NB4 (cell line): ENCODE measurements around the gene CYP2S1.

ENCODE experiments used
- MAX ChIP-seq: IDR thresholded peaks from 2 replicates; pipeline ENCODE4 v1.6.1; 2011; ENCODE audit warnings: low read depth, low read length
- MYC ChIP-seq: IDR thresholded peaks from 2 replicates; pipeline ENCODE4 v1.6.1; 2011; ENCODE audit warnings: low read depth, low read length
- POLR2A ChIP-seq: IDR thresholded peaks from 2 replicates; pipeline ENCODE4 v1.6.1; 2011; ENCODE audit warnings: mild to moderate bottlenecking; ENCODE audit not compliant: insufficient read length; ENCODE audit errors: extremely low read depth
- TF ChIP-seq, protein P1 (sequence below): IDR thresholded peaks from one replicate; pipeline ENCODE4 v1.5.1; 2012; ENCODE audit warnings: low read depth, low read length

- TF ChIP-seq, protein P1, sequence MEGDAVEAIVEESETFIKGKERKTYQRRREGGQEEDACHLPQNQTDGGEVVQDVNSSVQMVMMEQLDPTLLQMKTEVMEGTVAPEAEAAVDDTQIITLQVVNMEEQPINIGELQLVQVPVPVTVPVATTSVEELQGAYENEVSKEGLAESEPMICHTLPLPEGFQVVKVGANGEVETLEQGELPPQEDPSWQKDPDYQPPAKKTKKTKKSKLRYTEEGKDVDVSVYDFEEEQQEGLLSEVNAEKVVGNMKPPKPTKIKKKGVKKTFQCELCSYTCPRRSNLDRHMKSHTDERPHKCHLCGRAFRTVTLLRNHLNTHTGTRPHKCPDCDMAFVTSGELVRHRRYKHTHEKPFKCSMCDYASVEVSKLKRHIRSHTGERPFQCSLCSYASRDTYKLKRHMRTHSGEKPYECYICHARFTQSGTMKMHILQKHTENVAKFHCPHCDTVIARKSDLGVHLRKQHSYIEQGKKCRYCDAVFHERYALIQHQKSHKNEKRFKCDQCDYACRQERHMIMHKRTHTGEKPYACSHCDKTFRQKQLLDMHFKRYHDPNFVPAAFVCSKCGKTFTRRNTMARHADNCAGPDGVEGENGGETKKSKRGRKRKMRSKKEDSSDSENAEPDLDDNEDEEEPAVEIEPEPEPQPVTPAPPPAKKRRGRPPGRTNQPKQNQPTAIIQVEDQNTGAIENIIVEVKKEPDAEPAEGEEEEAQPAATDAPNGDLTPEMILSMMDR: peak; percentile 62
- TF ChIP-seq MAX (no peak), POLR2A (no peak), MYC (peak; percentile 48; the same call in 1 of the 2 replicates)
These were observed 48.6 kb upstream of the CYP2S1 start for GRCh38 chr19:41144403-41144802.
